Fibroblast of the aortic adventitia (primary cell): ENCODE measurements around the gene LRRC25. TPM values are rescaled to one million over a fixed set of nuclear protein-coding genes. Genes with fewer than 3 reads are reported as not detected.

ENCODE experiments used
- DNase-seq: peaks from one replicate; pipeline ENCODE4 v3.0.0-alpha.2; 2010; ENCODE audit warnings: low read depth
- H3K4me3 ChIP-seq: 2 replicates; pipeline ENCODE4 v1.5.1; 2011; ENCODE audit warnings: low read depth, mild to moderate bottlenecking, control low read depth, low read length, moderate library complexity
- CTCF ChIP-seq: IDR thresholded peaks from 2 replicates; pipeline ENCODE4 v1.5.1; 2011; ENCODE audit warnings: mild to moderate bottlenecking, low read length, control low read depth, inconsistent platforms; ENCODE audit not compliant: insufficient read depth
- total RNA-seq: library from RNA; depleted of rRNA; stranded (reverse); fragments of >200 nt; gene quantifications from 2 replicates; pipeline ENCODE4 v1.2.3, GENCODE V29; 2012; ENCODE audit warnings: low replicate concordance

Gene LRRC25
- total RNA-seq, 1 donor: 0.09 TPM

- DNase-seq: no peak
- no peak for TF ChIP-seq CTCF
- no peak overlapping the region for H3K4me3 ChIP-seq
Measured at GRCh38 chr19:18427743-18428113, 30.3 kb upstream of the LRRC25 start.

GRCh38 chr19:18427080-18427742, 29.8 kb upstream of the LRRC25 start:
- no peak for TF ChIP-seq CTCF
- DNase-seq: no peak

GRCh38 chr19:18426416-18426767, 29.0 kb upstream of the LRRC25 start:
- peak overlapping the region; percentile 31 for H3K4me3 ChIP-seq
- no peak for DNase-seq
- no peak for TF ChIP-seq CTCF

More at GRCh38 chr19:18427080-18427742, 29.8 kb upstream of the LRRC25 start:
- no peak overlapping the region for H3K4me3 ChIP-seq

GRCh38 chr19:18425515-18426415, 28.3 kb upstream of the LRRC25 start:
- DNase-seq: peak; percentile 66
- TF ChIP-seq CTCF: peak; percentile 36
- peak overlapping the region; percentile 31 for H3K4me3 ChIP-seq

GRCh38 chr19:18424890-18425514, 27.6 kb upstream of the LRRC25 start:
- TF ChIP-seq CTCF: no peak
- H3K4me3 ChIP-seq: no peak overlapping the region
- no peak for DNase-seq

GRCh38 chr19:18424122-18424889, 26.9 kb upstream of the LRRC25 start:
- no peak overlapping the region for H3K4me3 ChIP-seq
- DNase-seq: no peak
- no peak for TF ChIP-seq CTCF
